HG02623 (cell line): ENCODE data around the gene C1orf226.

Experiments used
- ATAC-seq: cut with Tn5 transposase; IDR thresholded peaks from one replicate; pipeline ENCODE4 v1.9.1; 2021; ENCODE audit warnings: moderate library complexity; ENCODE audit not compliant: unreplicated experiment

C1orf226 gene

GRCh38 chr1:162384116-162384515, 2.6 kb downstream of the C1orf226 start:
- ATAC-seq: no peak

- ATAC-seq: no peak
Observed at GRCh38 chr1:162384601-162385279, 3.2 kb downstream of the C1orf226 start.

- ATAC-seq: no peak
Observed at GRCh38 chr1:162385280-162385623, 3.7 kb downstream of the C1orf226 start.

- no peak for ATAC-seq
Observed at GRCh38 chr1:162385702-162386101, 4.2 kb downstream of the C1orf226 start.

GRCh38 chr1:162386292-162387225, 5.0 kb downstream of the C1orf226 start:
- ATAC-seq: no peak

GRCh38 chr1:162387226-162388082, 5.9 kb downstream of the C1orf226 start:
- ATAC-seq: no peak

- ATAC-seq: no peak
Observed at GRCh38 chr1:162388083-162388594, 6.6 kb downstream of the C1orf226 start.

- no peak for ATAC-seq
Observed at GRCh38 chr1:162388615-162389014, 7.1 kb downstream of the C1orf226 start.

GRCh38 chr1:162389021-162389818, 7.7 kb downstream of the C1orf226 start:
- no peak for ATAC-seq

- ATAC-seq: no peak
Observed at GRCh38 chr1:162389971-162390370, 8.4 kb downstream of the C1orf226 start.

- no peak for ATAC-seq
Observed at GRCh38 chr1:162390396-162391185, 9.1 kb downstream of the C1orf226 start.

GRCh38 chr1:162391790-162392563, 10.4 kb downstream of the C1orf226 start:
- no peak for ATAC-seq

GRCh38 chr1:162396201-162396906, 14.8 kb downstream of the C1orf226 start:
- ATAC-seq: no peak

- ATAC-seq: no peak
Observed at GRCh38 chr1:162397039-162397448, 15.5 kb downstream of the C1orf226 start.

GRCh38 chr1:162397943-162398560, 16.5 kb downstream of the C1orf226 start:
- no peak for ATAC-seq

- ATAC-seq: no peak
Observed at GRCh38 chr1:162398999-162399580, 17.6 kb downstream of the C1orf226 start.

GRCh38 chr1:162400790-162401355, 19.3 kb downstream of the C1orf226 start:
- ATAC-seq: no peak
